Measurements from ENCODE around the gene MYO1E.

DNA sequence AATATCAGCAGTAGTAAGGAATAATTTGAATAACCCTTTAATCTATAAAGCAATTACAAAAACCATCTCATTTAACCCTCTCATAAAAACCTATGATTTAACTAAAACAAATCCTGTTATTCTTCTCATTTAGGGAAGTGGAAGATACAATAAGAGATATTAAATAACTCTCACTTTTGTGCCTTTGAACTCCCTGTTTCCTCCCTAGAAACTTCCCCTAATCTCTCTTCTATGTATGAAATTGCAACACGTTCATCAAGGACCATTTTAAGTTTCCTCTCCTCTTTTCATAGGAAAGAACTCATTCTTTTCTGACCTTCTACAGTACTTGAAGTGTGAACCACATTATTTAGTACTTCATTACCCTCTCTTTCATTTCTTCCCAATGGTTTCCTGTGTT is 46.5 kb upstream of the MYO1E start:
- TF ChIP-seq EZH2 (IDR thresholded peaks at IDR 0.05; ENCODE audit: borderline replicate concordance, insufficient read depth, low read length, poor library complexity, severe bottlenecking), result no peak
- TF ChIP-seq, protein P1, sequence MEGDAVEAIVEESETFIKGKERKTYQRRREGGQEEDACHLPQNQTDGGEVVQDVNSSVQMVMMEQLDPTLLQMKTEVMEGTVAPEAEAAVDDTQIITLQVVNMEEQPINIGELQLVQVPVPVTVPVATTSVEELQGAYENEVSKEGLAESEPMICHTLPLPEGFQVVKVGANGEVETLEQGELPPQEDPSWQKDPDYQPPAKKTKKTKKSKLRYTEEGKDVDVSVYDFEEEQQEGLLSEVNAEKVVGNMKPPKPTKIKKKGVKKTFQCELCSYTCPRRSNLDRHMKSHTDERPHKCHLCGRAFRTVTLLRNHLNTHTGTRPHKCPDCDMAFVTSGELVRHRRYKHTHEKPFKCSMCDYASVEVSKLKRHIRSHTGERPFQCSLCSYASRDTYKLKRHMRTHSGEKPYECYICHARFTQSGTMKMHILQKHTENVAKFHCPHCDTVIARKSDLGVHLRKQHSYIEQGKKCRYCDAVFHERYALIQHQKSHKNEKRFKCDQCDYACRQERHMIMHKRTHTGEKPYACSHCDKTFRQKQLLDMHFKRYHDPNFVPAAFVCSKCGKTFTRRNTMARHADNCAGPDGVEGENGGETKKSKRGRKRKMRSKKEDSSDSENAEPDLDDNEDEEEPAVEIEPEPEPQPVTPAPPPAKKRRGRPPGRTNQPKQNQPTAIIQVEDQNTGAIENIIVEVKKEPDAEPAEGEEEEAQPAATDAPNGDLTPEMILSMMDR (IDR thresholded peaks at IDR 0.05; ENCODE audit: poor library complexity, severe bottlenecking), result no peak
- no peak for TF ChIP-seq EP300 (conservative IDR thresholded peaks at IDR 0.05; ENCODE audit: poor library complexity, severe bottlenecking)
- no peak for TF ChIP-seq RAD21 (conservative IDR thresholded peaks at IDR 0.05)
- no peak for TF ChIP-seq TAF1 (IDR thresholded peaks at IDR 0.05; ENCODE audit: low read depth)
- TF ChIP-seq MXI1 (conservative IDR thresholded peaks at IDR 0.05; ENCODE audit: poor library complexity, severe bottlenecking), result no peak
- no peak for TF ChIP-seq POLR2AphosphoS5 (IDR thresholded peaks at IDR 0.05)
- no peak for TF ChIP-seq SMC3 (conservative IDR thresholded peaks at IDR 0.05; ENCODE audit: poor library complexity)
